Endothelial cell of coronary artery (primary cell): ENCODE measurements around the gene BAIAP2L2. TPM values are rescaled to one million over a fixed set of nuclear protein-coding genes. Genes with fewer than 3 reads are reported as not detected.

Source experiments
- total RNA-seq: library from RNA; depleted of rRNA; stranded (reverse); fragments of >200 nt; gene quantifications from 2 replicates; pipeline ENCODE4 v1.2.3, GENCODE V29; 2014

Gene BAIAP2L2, protein sequence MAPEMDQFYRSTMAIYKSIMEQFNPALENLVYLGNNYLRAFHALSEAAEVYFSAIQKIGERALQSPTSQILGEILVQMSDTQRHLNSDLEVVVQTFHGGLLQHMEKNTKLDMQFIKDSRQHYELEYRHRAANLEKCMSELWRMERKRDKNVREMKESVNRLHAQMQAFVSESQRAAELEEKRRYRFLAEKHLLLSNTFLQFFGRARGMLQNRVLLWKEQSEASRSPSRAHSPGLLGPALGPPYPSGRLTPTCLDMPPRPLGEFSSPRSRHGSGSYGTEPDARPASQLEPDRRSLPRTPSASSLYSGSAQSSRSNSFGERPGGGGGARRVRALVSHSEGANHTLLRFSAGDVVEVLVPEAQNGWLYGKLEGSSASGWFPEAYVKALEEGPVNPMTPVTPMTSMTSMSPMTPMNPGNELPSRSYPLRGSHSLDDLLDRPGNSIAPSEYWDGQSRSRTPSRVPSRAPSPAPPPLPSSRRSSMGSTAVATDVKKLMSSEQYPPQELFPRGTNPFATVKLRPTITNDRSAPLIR
- 0.09 and 0.28 TPM in 2 replicates for total RNA-seq

GRCh38 chr22:38110008-38110862, at the start of gene BAIAP2L2:
Gene BAIAP2L2 (minus strand): TSS chr22:38110684. CDS start chr22:38110525, 159 bp downstream.

DNA sequence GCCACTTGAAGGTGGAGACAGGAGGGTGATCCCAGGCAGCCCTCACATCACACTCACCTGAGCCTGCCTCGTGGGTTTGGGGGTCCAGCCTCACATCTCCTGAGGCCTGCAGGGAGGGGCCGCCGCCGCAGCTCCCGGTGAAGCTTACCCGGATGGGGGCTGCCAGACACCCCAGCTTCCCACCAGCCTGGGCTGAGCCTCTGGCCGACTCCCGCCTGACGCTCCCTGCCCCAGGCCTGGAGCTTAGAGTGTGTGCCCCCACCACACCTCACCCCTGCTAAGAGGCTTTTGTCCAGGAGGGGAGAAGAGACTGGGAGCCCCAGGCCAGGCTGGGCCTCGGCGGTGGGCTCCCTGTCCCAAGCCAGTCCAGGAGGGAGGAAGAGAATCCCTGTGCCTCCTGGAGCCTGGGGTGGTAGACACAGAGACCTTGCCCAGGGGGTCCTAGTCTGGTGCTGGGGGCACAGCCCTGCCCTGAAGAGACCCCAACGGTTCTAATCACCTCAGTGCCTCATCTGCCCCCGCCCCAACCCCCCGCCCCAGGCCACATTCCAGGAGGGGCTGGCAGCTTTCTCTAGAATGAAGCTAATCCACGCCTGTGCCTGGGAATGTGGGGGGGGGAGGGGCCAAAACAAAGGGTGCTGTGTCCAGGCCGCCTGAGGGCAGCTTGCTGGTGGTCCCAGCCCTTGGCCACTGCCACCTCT, 26.4 kb downstream of the BAIAP2L2 start, which contains the start of gene SLC16A8:
Gene SLC16A8, minus strand, starts transcription at position 254 of the 701 bp plus-strand sequence. CDS start 1,311 bp downstream, outside the sequence.

GRCh38 chr22:38056969-38057891, 53.3 kb downstream of the BAIAP2L2 start, which contains the start of gene PICK1:
Gene PICK1 (plus strand): TSS chr22:38057404. CDS start chr22:38057810, 406 bp downstream.

Other genes with a start within 250 kb of the BAIAP2L2 start
- 25.3 and 35.6 TPM in 2 replicates for gene MICALL1, start 204.4 kb downstream of the BAIAP2L2 start, total RNA-seq
- gene C22orf23, start 157.1 kb downstream of the BAIAP2L2 start, total RNA-seq: 0.19 and 0.27 TPM in 2 replicates
- gene POLR2F, start 157.0 kb downstream of the BAIAP2L2 start, total RNA-seq: 85.0 and 90.1 TPM in 2 replicates
- gene SOX10, start 126.1 kb downstream of the BAIAP2L2 start, total RNA-seq: not detected in 2 replicates
- gene PICK1, start 53.3 kb downstream of the BAIAP2L2 start, total RNA-seq: 8.5 and 10.0 TPM in 2 replicates
- gene SLC16A8, start 26.5 kb downstream of the BAIAP2L2 start, total RNA-seq: 0.28 TPM in 1 of 2 replicates, not detected in the other
- gene PLA2G6, start 71.1 kb upstream of the BAIAP2L2 start, total RNA-seq: 3.8 and 7.5 TPM in 2 replicates
- 41.1 and 79.1 TPM in 2 replicates for gene MAFF, start 91.3 kb upstream of the BAIAP2L2 start, total RNA-seq
- gene TMEM184B, start 162.3 kb upstream of the BAIAP2L2 start, total RNA-seq: 20.2 and 37.6 TPM in 2 replicates
- 123 and 165 TPM in 2 replicates for gene CSNK1E, start 206.7 kb upstream of the BAIAP2L2 start, total RNA-seq